SK-N-SH (cell line): ENCODE results near the gene SPINT1.

Experiments used
- CTCF ChIP-seq: fragments of 200-600 bp; sonication (generic); IDR thresholded peaks from 2 replicates; pipeline ENCODE4 v1.6.1; 2017; ENCODE audit warnings: antibody characterized with exemption, mild to moderate bottlenecking, moderate library complexity
- GABPA ChIP-seq: IDR thresholded peaks from 2 replicates; pipeline ENCODE4 v1.4.0; 2012; ENCODE audit warnings: low read depth, mild to moderate bottlenecking
- RFX5 ChIP-seq: IDR thresholded peaks from 2 replicates; pipeline ENCODE4 v1.6.1; 2012; ENCODE audit warnings: mild to moderate bottlenecking, improper control_type of control experiment, low read length
- USF1 ChIP-seq: IDR thresholded peaks from 2 replicates; pipeline ENCODE4 v1.4.0; 2012; ENCODE audit warnings: low read depth, borderline replicate concordance

GRCh38 chr15:40858706-40859105 is 14.9 kb downstream of the SPINT1 start:
- no peak for TF ChIP-seq GABPA
- no peak for TF ChIP-seq RFX5
- TF ChIP-seq USF1: no peak
- TF ChIP-seq CTCF: no peak
